HepG2 (cell line): Measurements from ENCODE around the gene PRR11.

Experiments used
- CREB1 ChIP-seq, 2 experiments: fragments of 450-650 bp in 1 of 2; IDR thresholded peaks; 2 replicates each; pipeline ENCODE4 v1.6.1; 2016 to 2017; ENCODE audit warnings: control low read depth in 1 of 2, mild to moderate bottlenecking in 1 of 2, missing compliant biosample characterization in 1 of 2, missing genetic modification characterization in 1 of 2
- ETV6 ChIP-seq: sonication (generic); formaldehyde crosslinking; conservative IDR thresholded peaks from 2 replicates; pipeline ENCODE4 v1.4.0; 2020; ENCODE audit warnings: missing genetic modification reagents
- POLR2A ChIP-seq, 2 experiments: IDR thresholded peaks; 2 replicates each; pipeline ENCODE4 v1.6.1; 2011; ENCODE audit warnings: low read depth in 2 of 2, low read length in 2 of 2, mild to moderate bottlenecking in 1 of 2, moderate library complexity in 1 of 2; ENCODE audit not compliant: insufficient read depth in 1 of 2
- POLR2AphosphoS5 ChIP-seq: IDR thresholded peaks from 2 replicates; pipeline ENCODE4 v1.6.1; 2012; ENCODE audit warnings: low read depth, low read length
- RXRA ChIP-seq: sonication (generic); formaldehyde crosslinking; IDR thresholded peaks from 2 replicates; pipeline ENCODE4 v1.5.1; 2020; ENCODE audit warnings: missing genetic modification reagents
- SAFB2 ChIP-seq: sonication (generic); formaldehyde crosslinking; IDR thresholded peaks from 2 replicates; pipeline ENCODE4 v1.5.1; 2020; ENCODE audit warnings: missing genetic modification reagents, low read depth, mild to moderate bottlenecking, borderline replicate concordance
- ZNF235 ChIP-seq: sonication (generic); formaldehyde crosslinking; IDR thresholded peaks from 2 replicates; pipeline ENCODE4 v1.8.1; 2023; ENCODE audit warnings: mild to moderate bottlenecking, missing genetic modification reagents, borderline replicate concordance
- ZNF430 ChIP-seq: sonication (generic); formaldehyde crosslinking; IDR thresholded peaks from 2 replicates; pipeline ENCODE4 v1.9.0; 2021; ENCODE audit warnings: mild to moderate bottlenecking, missing genetic modification reagents
- ZNF792 ChIP-seq: IDR thresholded peaks from 2 replicates; pipeline ENCODE4 v1.6.1; 2016

DNA sequence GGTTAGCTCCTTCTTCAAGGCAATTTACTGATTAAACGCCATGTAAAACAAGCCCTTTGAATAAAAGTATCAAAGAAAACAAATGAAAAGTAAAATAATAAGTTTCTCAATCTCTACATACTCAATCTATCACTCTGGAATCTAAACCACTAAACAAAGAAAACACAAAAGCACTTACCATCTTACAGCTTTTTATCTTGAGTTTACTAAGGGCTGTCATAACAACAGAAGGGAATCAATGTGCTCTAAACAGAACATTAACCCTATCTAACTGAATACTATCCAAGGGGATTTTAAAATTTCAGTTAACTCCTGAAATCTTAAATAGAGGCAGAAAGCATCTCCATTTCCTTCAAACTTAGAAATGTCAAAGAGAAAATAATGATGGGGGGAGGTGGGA lies 4.0 kb upstream of the PRR11 start:
- TF ChIP-seq ZNF430, result no peak
- TF ChIP-seq ZNF792 (CRISPR knock-in tag), result no peak
- no peak for TF ChIP-seq POLR2A (IDR thresholded peaks at IDR 0.05; ENCODE audit: insufficient read depth in 1 of 2, low read depth in 2 of 2, low read length in 2 of 2)
- TF ChIP-seq POLR2AphosphoS5, result no peak
- no peak for TF ChIP-seq CREB1 (IDR thresholded peaks at IDR 0.05)
- no peak for TF ChIP-seq CREB1 (CRISPR knock-in tag; IDR thresholded peaks at IDR 0.05)
- TF ChIP-seq ZNF235, result no peak
- no peak for TF ChIP-seq RXRA (CRISPR knock-in tag)
- no peak for TF ChIP-seq ETV6 (CRISPR knock-in tag)
- TF ChIP-seq SAFB2 (CRISPR knock-in tag), result no peak
